GM12878 (cell line): ENCODE results near the gene BCL10. TPM values are rescaled to one million over a fixed set of nuclear protein-coding genes. Genes with fewer than 3 reads are reported as not detected.
"Not testable (repeated sequence)": the region's sequence is repeated elsewhere in the genome, so short reads cannot be mapped to it uniquely, and the experiment has no call there.

Experiments
- ATAC-seq: fragments of 200-7000 bp; cut with Tn5 transposase; 3 replicates; pipeline ENCODE4 v1.9.1; 2020; ENCODE audit warnings: mild to moderate bottlenecking, moderate library complexity
- BruUV-seq: library from RNA; stranded (reverse); fragments of 400-500 nt; replicated peaks from 2 replicates; lab custom pipeline; 2021; lab: Mats Ljungman, UMichigan
- CTCF ChIA-PET: fragments of 300-600 bp; sonication (Branson Sonifier 250); formaldehyde crosslinking; extraction: SDS; loops from one replicate; lab custom pipeline; 2021; ENCODE audit warnings: inconsistent platforms; lab: Yijun Ruan, JAX
- POLR2A ChIA-PET: fragments of 350-600 bp; formaldehyde crosslinking; extraction: SDS; loops from one replicate; lab custom pipeline; 2021; ENCODE audit warnings: inconsistent platforms; lab: Charles Lee
- RAD21 ChIA-PET: fragments of 300-600 bp; sonication (Branson Sonifier 250); formaldehyde crosslinking; loops from one replicate; lab custom pipeline; 2023; ENCODE audit warnings: antibody characterized with exemption; ENCODE audit not compliant: unreplicated experiment; lab: Charles Lee
- SMC1A ChIA-PET: fragments of 300-600 bp; sonication (Branson Sonifier 250); formaldehyde crosslinking; loops from one replicate; lab custom pipeline; 2023; ENCODE audit not compliant: unreplicated experiment, uncharacterized antibody; lab: Charles Lee
- DNase-seq: peaks from one replicate; pipeline ENCODE4 v3.0.0-alpha.2; 2011; ENCODE audit warnings: low read depth, low spot score
- FAIRE-seq: peaks from 3 replicates; lab custom pipeline; 2011; peaks lifted over from hg19 to GRCh38; lab: Jason Lieb, UNC
- H2AFZ ChIP-seq: 2 replicates; pipeline ENCODE4 v1.6.0; 2011; ENCODE audit warnings: low read depth, low read length, control low read depth; ENCODE audit not compliant: control insufficient read depth
- H3K27ac ChIP-seq: 2 replicates; pipeline ENCODE4 v1.5.1; 2011; ENCODE audit warnings: control low read depth; ENCODE audit not compliant: control insufficient read depth, insufficient read depth
- H3K27me3 ChIP-seq, 2 experiments: replicated peaks in 1 of 2; 2 replicates each; pipeline versions ENCODE4 v1.6.0 to v1.6.1; 2011; ENCODE audit warnings: low read length in 1 of 2; ENCODE audit not compliant: control insufficient read depth in 2 of 2, insufficient read depth in 2 of 2
- H3K36me3 ChIP-seq, 2 experiments: 2 replicates each; pipeline ENCODE4 v1.5.1; 2011; ENCODE audit warnings: low read length in 1 of 2; ENCODE audit not compliant: control insufficient read depth in 2 of 2, insufficient read depth in 2 of 2
- H3K4me1 ChIP-seq: 2 replicates; pipeline ENCODE4 v1.6.1; 2011; ENCODE audit warnings: mild to moderate bottlenecking, low read length, moderate library complexity, mixed read lengths; ENCODE audit not compliant: control insufficient read depth, insufficient read depth
- H3K4me2 ChIP-seq: 2 replicates; pipeline ENCODE4 v1.6.0; 2011; ENCODE audit warnings: control low read depth; ENCODE audit not compliant: control insufficient read depth, insufficient read depth
- H3K4me3 ChIP-seq: fragments of 200-600 bp; sonication (generic); 2 replicates; pipeline ENCODE4 v1.5.1; 2016
- H3K79me2 ChIP-seq: 2 replicates; pipeline ENCODE4 v1.6.0; 2011; ENCODE audit warnings: low read length; ENCODE audit not compliant: control insufficient read depth, insufficient read depth
- H3K9ac ChIP-seq: 2 replicates; pipeline ENCODE4 v1.8.0; 2011; ENCODE audit warnings: low read length, control low read depth, mixed read lengths; ENCODE audit not compliant: control insufficient read depth, insufficient read depth
- H3K9me3 ChIP-seq: replicated peaks from 3 replicates; pipeline ENCODE4 v1.5.1; 2011; ENCODE audit warnings: mild to moderate bottlenecking, low read length; ENCODE audit not compliant: control insufficient read depth, insufficient read depth
- H4K20me1 ChIP-seq: 2 replicates; pipeline ENCODE4 v1.6.0; 2011; ENCODE audit not compliant: control insufficient read depth, insufficient read depth
- CTCF ChIP-seq, 3 experiments: IDR thresholded peaks in 2 of 3; conservative IDR thresholded peaks in 1 of 3; 2 replicates each; pipeline ENCODE4 v1.5.1; 2011; ENCODE audit warnings: low read depth in 3 of 3, low read length in 3 of 3, mild to moderate bottlenecking in 3 of 3, control low read depth in 2 of 3, moderate library complexity in 2 of 3, inconsistent platforms in 1 of 3, mixed read lengths in 1 of 3; ENCODE audit not compliant: control insufficient read depth in 2 of 3, insufficient read depth in 1 of 3; ENCODE audit errors: extremely low read depth in 1 of 3
- JUNB ChIP-seq: IDR thresholded peaks from 2 replicates; pipeline ENCODE4 v1.6.1; 2016; ENCODE audit warnings: antibody characterized with exemption, mild to moderate bottlenecking
- MLLT1 ChIP-seq: fragments of 450-650 bp; IDR thresholded peaks from 2 replicates; pipeline ENCODE4 v1.6.1; 2016; ENCODE audit warnings: mild to moderate bottlenecking
- WGBS: methylation state at CpG from one replicate; pipeline ENCODE4 v1.1.6; 2016; ENCODE audit warnings: low lambda C conversion rate; ENCODE audit not compliant: insufficient replicate concordance, insufficient coverage; ENCODE audit errors: missing lambda C conversion rate; 5-methylcytosine and 5-hydroxymethylcytosine counted together
- in situ Hi-C: fragments of 300-500 bp; cut with MboI; formaldehyde crosslinking; loops from 9 replicates; pipeline ENCODE4 v1.14.3; 2018; ENCODE audit warnings: mixed read lengths
- intact Hi-C: fragments of 100-400 bp; cut with micrococcal nuclease; formaldehyde crosslinking; loops from one replicate; pipeline ENCODE4 v1.14.2; 2022; ENCODE audit not compliant: unreplicated experiment
- polyA plus RNA-seq, 11 experiments: library from polyadenylated mRNA; depleted of rRNA in 4 of 11; unstranded in 6 of 11; stranded (reverse) in 5 of 11; fragments of >200 nt; fragmentation: Nextera tagmentation in 4 of 11; fragmentation: Illumina TruSeq in 1 of 11; extraction: Ambion mirVana in 4 of 11; extraction: Trizol in 1 of 11; gene quantifications; 1 replicate in 1 of 11; 2 replicates in 10 of 11; pipeline versions ENCODE4 v1.2.1 to v1.2.3, GENCODE V29; 2011 to 2016; ENCODE audit warnings: inconsistent platforms in 2 of 11, missing spikeins in 2 of 11, low read depth in 1 of 11
- total RNA-seq, 4 experiments: library from RNA; depleted of rRNA in 3 of 4; stranded (reverse); fragments of >200 nt in 3 of 4; fragmentation: Illumina TruSeq in 1 of 4; extraction: Trizol in 1 of 4; gene quantifications; 2 replicates each; pipeline versions ENCODE4 v1.2.1 to v1.2.3, GENCODE V29; 2013 to 2021

BCL10 gene
- total and polyA plus RNA-seq, 10 of the 15 experiments (the other 5 are each of a cell fraction or from before 2014, with no cell fraction given) = 10.6 to 35.2 (median 19.5) TPM

GRCh38 chr1:85258536-85259117 lies 17.8 kb downstream of the BCL10 start:
- TF ChIP-seq JUNB = no peak
- peak; percentile 56 for TF ChIP-seq MLLT1
- 0 out of 6 replicates have a peak, but pooled peaks of 1 of the 3 experiments have one; percentile 1 for TF ChIP-seq CTCF (IDR thresholded peaks at IDR 0.05 in 2 of 3, conservative IDR thresholded peaks at IDR 0.05 in 1 of 3; ENCODE audit: control insufficient read depth in 2 of 3, extremely low read depth in 1 of 3, insufficient read depth in 1 of 3, low read depth in 3 of 3, low read length in 3 of 3)

GRCh38 chr1:85249042-85249441 lies 27.4 kb downstream of the BCL10 start:
- H3K9me3 ChIP-seq, H3K4me3 ChIP-seq, intact Hi-C loops, FAIRE-seq, H2AFZ ChIP-seq, H3K79me2 ChIP-seq, in situ Hi-C loops, H3K4me2 ChIP-seq, RAD21 ChIA-PET, H3K9ac ChIP-seq, H3K27ac ChIP-seq, H3K36me3 ChIP-seq, POLR2A ChIA-PET, H4K20me1 ChIP-seq, BruUV-seq, ATAC-seq, H3K4me1 ChIP-seq, H3K27me3 ChIP-seq, DNase-seq: not testable (repeated sequence)
- 2% methylated on average over 3 of the region's 3 CpGs for WGBS
- SMC1A ChIA-PET = interaction anchor here (1.5 kb wide), 1 partner anchor 10 kb away, joined by 5 read pairs; the partner anchor contains the start of gene C1orf52
- CTCF ChIA-PET = interaction anchor here (1.0 to 2.3 kb wide), 3 partner anchors 9 to 11 kb away, joined by 4 to 13 read pairs (median 8); partner anchors contain the start of gene C1orf52

More at GRCh38 chr1:85258536-85259117, 17.8 kb downstream of the BCL10 start:
- FAIRE-seq (no peak), DNase-seq (no peak), ATAC-seq (peak; percentile 40)
- H3K4me3 ChIP-seq = peak overlapping the region; percentile 99
- H3K36me3 ChIP-seq = peaks cover 0 to 3% of the 10 kb centered on the region in 2 experiments; a peak in 2 of 4 replicates
- WGBS = 21% methylated on average over 16 of the region's 19 CpGs
- ChIA-PET RAD21 (interaction anchor here (0.7 to 3.7 kb wide), 12 partner anchors 11 to 779 kb away, joined by 3 to 30 read pairs (median 6); partner anchors contain the start of gene BCL10), POLR2A (interaction anchor here (0.5 to 6.6 kb wide), 9 partner anchors 9 to 345 kb away, joined by 3 to 61 read pairs (median 5); partner anchors contain the start of gene BCL10), CTCF (interaction anchor here (0.6 to 12.1 kb wide), 38 partner anchors 8 to 1800 kb away, joined by 3 to 229 read pairs (median 5); partner anchors contain the start of gene BCL10), SMC1A (interaction anchor here (0.6 to 11.0 kb wide), 9 partner anchors 9 to 323 kb away, joined by 3 to 110 read pairs (median 5); partner anchors contain the start of gene BCL10)
- H3K9ac ChIP-seq = peak overlapping the region; percentile 78; the same call in 1 of the 2 replicates
- no peak overlapping the region; the same call in 1 of the 2 replicates for H3K27ac ChIP-seq
- H3K4me2 ChIP-seq = peak overlapping the region; percentile 82
- H3K27me3 ChIP-seq = no peaks in the 10 kb centered on the region
- intact Hi-C loops = loop anchor here (1.0 to 5.0 kb wide), 3 partner anchors 18 to 476 kb away; partner anchors contain the start of gene BCL10
- peaks cover 2% of the 10 kb centered on the region; the same call in 1 of the 2 replicates for H4K20me1 ChIP-seq
- no TSS peak for BruUV-seq
- peaks cover 20% of the 10 kb centered on the region for H3K79me2 ChIP-seq
- no peaks in the 10 kb centered on the region for H3K4me1 ChIP-seq
- in situ Hi-C loops = loop anchor here (5.0 kb wide), 2 partner anchors 146 to 311 kb away; no protein-coding TSS in a partner anchor
- no peaks in the 10 kb centered on the region for H3K9me3 ChIP-seq
- no peak overlapping the region for H2AFZ ChIP-seq
